Measurements from ENCODE around the gene CD80.
"Not testable (repeated sequence)": the region's sequence is repeated elsewhere in the genome, so short reads cannot be mapped to it uniquely, and the experiment has no call there.

Gene CD80, protein sequence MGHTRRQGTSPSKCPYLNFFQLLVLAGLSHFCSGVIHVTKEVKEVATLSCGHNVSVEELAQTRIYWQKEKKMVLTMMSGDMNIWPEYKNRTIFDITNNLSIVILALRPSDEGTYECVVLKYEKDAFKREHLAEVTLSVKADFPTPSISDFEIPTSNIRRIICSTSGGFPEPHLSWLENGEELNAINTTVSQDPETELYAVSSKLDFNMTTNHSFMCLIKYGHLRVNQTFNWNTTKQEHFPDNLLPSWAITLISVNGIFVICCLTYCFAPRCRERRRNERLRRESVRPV

DNA sequence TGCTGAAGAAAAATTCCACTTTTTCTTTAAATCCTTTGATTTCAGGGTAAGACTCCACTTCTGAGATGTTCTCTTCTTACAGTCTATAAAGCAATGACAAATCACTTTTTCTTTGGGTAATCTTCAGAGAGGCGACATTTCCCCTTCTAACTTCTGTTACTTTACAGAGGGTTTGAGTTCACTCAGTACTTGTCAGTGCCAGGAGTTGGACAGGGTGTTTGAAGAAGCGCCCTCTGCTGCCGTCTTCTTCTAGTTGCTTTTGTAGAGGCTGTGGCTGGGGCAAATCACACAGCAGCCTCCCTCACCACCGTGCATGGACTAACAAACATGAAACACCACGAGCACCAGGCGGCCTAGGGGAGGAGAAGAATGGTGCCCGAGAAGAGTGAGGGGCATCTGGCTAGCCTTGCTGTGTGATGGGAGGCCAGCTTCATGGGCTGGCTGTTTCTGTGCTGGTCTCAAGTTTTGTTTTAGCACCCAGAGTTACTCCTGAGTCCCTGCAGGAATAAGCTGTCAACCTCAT, at the start of gene CD80:
CD80 (minus strand) TSS at position 174 of the 523 bp plus-strand sequence. CDS start 1,886 bp downstream, outside the sequence.
- peak; percentile 47 for DNase-seq (ENCODE audit: low spot score)

GRCh38 chr3:119608405-119609000, 49.1 kb upstream of the CD80 start:
- DNase-seq (ENCODE audit: low spot score): no peak

- DNase-seq (ENCODE audit: low spot score): no peak
These were observed 45.5 kb upstream of the CD80 start for GRCh38 chr3:119604878-119605277.

DNA sequence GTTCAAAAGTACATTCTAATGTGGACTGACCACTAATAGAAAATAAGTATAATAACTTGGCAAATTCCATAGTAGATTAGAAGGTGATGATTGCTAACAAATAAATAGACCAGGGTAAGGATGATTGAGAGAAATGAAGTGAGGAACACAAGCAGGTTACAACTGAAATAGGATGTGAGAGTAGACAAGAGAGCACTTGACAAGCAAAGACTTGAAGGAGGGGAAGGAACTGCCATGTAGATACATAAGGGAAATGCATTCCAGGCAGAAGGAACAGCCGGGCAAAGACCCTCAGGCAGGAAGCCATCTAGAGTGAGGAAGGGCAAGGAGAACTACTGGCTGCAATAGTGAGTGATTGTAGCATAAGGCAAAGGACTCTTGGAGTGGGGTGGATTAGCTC, 43.3 kb upstream of the CD80 start:
- no peak for DNase-seq (ENCODE audit: low spot score)

GRCh38 chr3:119601154-119601553, 41.7 kb upstream of the CD80 start:
- no peak for DNase-seq (ENCODE audit: low spot score)

- DNase-seq (ENCODE audit: low spot score): peak; percentile 79
These were observed 41.3 kb upstream of the CD80 start for GRCh38 chr3:119600732-119601131.

DNA sequence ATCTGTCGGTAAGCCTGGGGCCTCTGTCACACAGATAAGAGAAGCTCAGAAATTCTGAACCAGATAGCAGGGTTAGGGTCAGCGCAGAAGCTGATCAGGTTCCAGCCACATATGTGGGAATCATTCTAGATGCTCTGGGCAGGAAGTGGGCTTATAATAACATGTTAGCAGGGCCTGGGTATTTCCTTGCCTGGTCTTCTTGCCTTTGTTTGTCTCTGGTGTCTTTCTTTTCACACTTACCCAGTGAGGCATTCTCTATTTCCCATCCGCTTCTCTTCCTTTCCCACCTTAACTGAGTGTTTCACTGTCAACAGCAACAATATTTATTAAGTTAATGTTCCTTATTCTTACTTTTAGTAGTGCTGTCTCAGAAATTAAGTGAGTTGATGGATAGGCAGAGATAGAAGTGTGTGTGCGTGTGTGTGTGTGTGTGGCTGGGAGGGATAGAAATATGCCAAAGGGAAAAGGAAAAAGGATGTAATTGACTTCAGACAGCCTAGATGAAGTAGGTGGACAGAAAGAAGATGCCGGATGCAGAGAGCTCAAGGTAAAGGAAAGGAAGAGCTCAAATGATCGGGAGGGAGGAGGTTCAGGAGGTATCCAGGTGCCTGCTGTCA, 40.3 kb upstream of the CD80 start:
- no peak for DNase-seq (ENCODE audit: low spot score)

GRCh38 chr3:119598410-119599098, 39.1 kb upstream of the CD80 start:
- DNase-seq (ENCODE audit: low spot score): no peak

GRCh38 chr3:119597548-119598288, 38.3 kb upstream of the CD80 start, which contains the start of gene PLA1A:
Gene PLA1A, plus strand, starts transcription at chr3:119597885. Its CDS starts 29 bp downstream, at chr3:119597914.
- DNase-seq (ENCODE audit: low spot score): no peak

- DNase-seq (ENCODE audit: low spot score): no peak
These were observed 37.0 kb upstream of the CD80 start for GRCh38 chr3:119596398-119596797.

- no peak for DNase-seq (ENCODE audit: low spot score)
These were observed 36.4 kb upstream of the CD80 start for GRCh38 chr3:119595639-119596334.

GRCh38 chr3:119594929-119595328, 35.5 kb upstream of the CD80 start:
- DNase-seq (ENCODE audit: low spot score): not testable (repeated sequence)

DNA sequence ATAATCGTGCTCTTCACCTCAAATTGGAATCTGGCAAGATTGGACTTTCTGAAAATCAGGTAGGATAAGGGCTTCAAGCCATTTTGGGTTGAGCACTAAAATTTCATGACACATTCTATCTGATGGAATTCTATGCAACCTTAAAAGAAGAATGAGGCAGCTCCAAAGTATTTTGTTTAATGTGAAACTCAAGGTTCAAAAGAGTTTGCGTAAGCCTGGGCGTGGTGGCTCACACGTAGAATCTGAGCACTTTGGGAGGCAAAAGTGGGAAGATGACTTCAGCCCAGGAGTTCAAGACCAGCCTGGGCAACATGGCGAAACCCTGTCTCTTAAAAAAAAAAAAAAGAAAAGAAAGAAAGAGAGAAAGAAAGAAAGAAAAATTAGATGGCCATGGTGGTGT, 34.7 kb upstream of the CD80 start:
- DNase-seq (ENCODE audit: low spot score): no peak

DNA sequence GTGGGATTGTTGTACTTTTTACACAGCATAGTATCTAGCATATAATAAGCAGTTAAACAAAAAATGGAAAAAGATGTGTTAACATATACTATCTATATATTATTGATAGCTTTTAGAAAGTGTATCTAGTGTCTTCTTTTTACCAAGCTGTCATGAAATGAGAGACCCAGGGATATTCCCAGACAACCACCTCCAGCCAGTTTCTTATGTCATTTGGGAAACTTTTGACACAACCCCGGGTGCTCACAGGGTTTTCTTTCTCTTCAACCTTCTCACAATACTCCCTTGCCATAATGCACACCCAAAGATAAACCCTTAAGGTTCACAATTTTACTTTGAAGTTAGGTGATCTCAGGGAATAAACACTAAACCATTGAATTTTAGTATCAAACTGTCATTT, 33.4 kb upstream of the CD80 start:
- no peak for DNase-seq (ENCODE audit: low spot score)

- no peak for DNase-seq (ENCODE audit: low spot score)
These were observed 31.3 kb upstream of the CD80 start for GRCh38 chr3:119590706-119591105.

- DNase-seq (ENCODE audit: low spot score): no peak
These were observed 29.8 kb upstream of the CD80 start for GRCh38 chr3:119589102-119589773.

GRCh38 chr3:119588112-119588511, 28.7 kb upstream of the CD80 start:
- no peak for DNase-seq (ENCODE audit: low spot score)

GRCh38 chr3:119586733-119587172, 27.3 kb upstream of the CD80 start:
- DNase-seq (ENCODE audit: low spot score): no peak

DNA sequence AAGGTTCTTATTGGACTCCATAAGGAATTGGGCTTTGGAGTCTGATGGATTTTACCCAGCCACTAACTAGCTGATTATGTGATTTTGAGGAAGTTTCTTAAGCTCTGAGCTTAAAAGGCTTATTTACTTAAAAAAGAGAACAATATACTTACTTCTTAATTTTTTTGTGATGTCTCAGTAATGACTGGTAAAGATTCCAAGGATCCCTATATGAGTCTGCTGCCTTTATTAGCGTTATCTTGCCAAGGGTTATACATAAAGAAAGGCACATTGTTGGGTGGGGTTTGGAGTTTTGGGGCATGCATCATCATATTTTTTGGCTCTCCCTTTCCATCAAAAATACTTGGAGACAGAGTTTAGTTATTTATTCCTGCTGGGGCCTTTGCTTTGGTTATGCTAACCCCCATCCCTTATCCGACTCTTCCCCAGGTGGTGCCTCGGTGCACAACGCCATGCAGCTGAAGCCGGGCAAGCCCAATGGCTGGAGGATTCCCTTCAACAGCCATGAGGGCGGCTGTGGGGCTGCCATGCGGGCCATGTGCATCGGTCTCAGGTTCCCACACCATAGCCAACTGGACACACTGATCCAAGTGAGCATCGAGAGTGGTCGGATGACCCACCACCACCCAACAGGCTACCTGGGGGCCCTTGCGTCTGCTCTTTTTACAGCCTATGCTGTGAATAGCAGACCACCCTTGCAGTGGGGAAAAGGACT, 26.6 kb upstream of the CD80 start:
- no peak for DNase-seq (ENCODE audit: low spot score)

GRCh38 chr3:119585208-119585607, 25.8 kb upstream of the CD80 start:
- no peak for DNase-seq (ENCODE audit: low spot score)
